Left lung (tissue), 10 donors: ENCODE data around the gene PHLDB2. TPM values are rescaled to one million over a fixed set of nuclear protein-coding genes. Genes with fewer than 3 reads are reported as not detected.

Source experiments
- ATAC-seq: fragments of 200-7000 bp; cut with Tn5 transposase; one replicate; pipeline ENCODE4 v1.9.1; 2020; ENCODE audit warnings: moderate library complexity
- DNase-seq, 4 donors: peaks; one replicate each; pipeline ENCODE4 v3.0.0-alpha.2; 2013 to 2020
- H3K27ac ChIP-seq, 2 donors: fragments of 200-600 bp; sonication (generic) in 1 of 2; one replicate each; pipeline versions ENCODE4 v1.5.0 to v1.8.0; 2020 to 2021
- H3K27me3 ChIP-seq, 2 donors: fragments of 200-600 bp; sonication (generic) in 1 of 2; one replicate each; pipeline versions ENCODE4 v1.5.0 to v1.8.0; 2020 to 2021
- H3K36me3 ChIP-seq, 2 donors: fragments of 200-600 bp; sonication (generic) in 1 of 2; one replicate each; pipeline versions ENCODE4 v1.5.0 to v1.8.0; 2020 to 2021
- H3K4me1 ChIP-seq, 2 donors: fragments of 200-600 bp; one replicate each; pipeline ENCODE4 v1.8.0; 2021
- H3K4me3 ChIP-seq, 2 donors: fragments of 200-600 bp; sonication (generic) in 1 of 2; one replicate each; pipeline versions ENCODE4 v1.5.0 to v1.8.0; 2020 to 2021; ENCODE audit warnings: mild to moderate bottlenecking in 1 of 2
- H3K9me3 ChIP-seq, 2 donors: fragments of 200-600 bp; sonication (generic) in 1 of 2; one replicate each; pipeline versions ENCODE4 v1.5.0 to v1.8.0; 2020 to 2021
- CTCF ChIP-seq, 2 donors: fragments of 200-600 bp; sonication (generic) in 1 of 2; IDR thresholded peaks; one replicate each; pipeline versions ENCODE4 v1.5.0 to v1.8.0; 2021; ENCODE audit warnings: antibody characterized with exemption in 2 of 2
- intact Hi-C, 2 donors: fragments of 100-400 bp; cut with DNase I; formaldehyde crosslinking; loops; one replicate each; pipeline versions ENCODE4 v1.11.2 to v1.14.2; 2022
- polyA plus RNA-seq, 6 donors: library from polyadenylated mRNA; unstranded; fragments of 120-200 nt; gene quantifications; one replicate each; pipeline ENCODE4 v1.2.1, GENCODE V29; 2013; ENCODE audit not compliant: insufficient read length in 6 of 6
- total RNA-seq, 2 donors: library from RNA; stranded (reverse); fragmentation: NEBNext Ultra II Directional; extraction: Animal tissue kit (Norgen Biotek cat#: 25700); gene quantifications; one replicate each; pipeline ENCODE4 v1.2.1, GENCODE V29; 2021
- donor health status: DM: no; HTN: yes; CAD: no.
- donor health status: DM: no; HTN: no; CAD: no.

The PHLDB2 gene
- total and polyA plus RNA-seq, 8 donors: 38.0 to 71.0 (median 51.7) TPM

- peaks cover 0 to 21% of the 10 kb centered on the region in 2 donors for H3K36me3 ChIP-seq
- H3K27ac ChIP-seq: no peak overlapping the region
- no peak overlapping the region for H3K4me3 ChIP-seq
- ATAC-seq (no peak), DNase-seq (no peak)
- H3K9me3 ChIP-seq: no peaks in the 10 kb centered on the region
- H3K4me1 ChIP-seq: peaks cover 0 to 6% of the 10 kb centered on the region in 2 donors
- no peaks in the 10 kb centered on the region for H3K27me3 ChIP-seq
- no peak for TF ChIP-seq CTCF (IDR thresholded peaks at IDR 0.05)
- intact Hi-C loops: no loop called here
Measured at GRCh38 chr3:111986800-111987199, 127.7 kb downstream of the PHLDB2 start.

- Histone ChIP-seq H3K9me3 (no peaks in the 10 kb centered on the region), H3K4me3 (no peak overlapping the region), H3K4me1 (no peaks in the 10 kb centered on the region), H3K36me3 (peaks cover 0 to 36% of the 10 kb centered on the region in 2 donors), H3K27me3 (no peaks in the 10 kb centered on the region), H3K27ac (no peak overlapping the region)
- DNase-seq (no peak), ATAC-seq (peak; percentile 89)
- intact Hi-C loops: no loop called here
- peak; percentile 41 to 53 for TF ChIP-seq CTCF (IDR thresholded peaks at IDR 0.05)
Measured at GRCh38 chr3:111989061-111989678, 130.1 kb downstream of the PHLDB2 start.

- no peak overlapping the region for H3K4me3 ChIP-seq
- intact Hi-C loops: no loop called here
- no peak for TF ChIP-seq CTCF (IDR thresholded peaks at IDR 0.05)
- peaks cover 0 to 22% of the 10 kb centered on the region in 2 donors for H3K36me3 ChIP-seq
- H3K27me3 ChIP-seq: peaks cover 0 to 6% of the 10 kb centered on the region in 2 donors
- H3K9me3 ChIP-seq: no peaks in the 10 kb centered on the region
- ATAC-seq: no peak
- H3K4me1 ChIP-seq: no peaks in the 10 kb centered on the region
- no peak overlapping the region for H3K27ac ChIP-seq
- no peak for DNase-seq
Measured at GRCh38 chr3:111993038-111993437, 134.0 kb downstream of the PHLDB2 start.

- no peak within 1 kb of the TSS for H3K27ac ChIP-seq
- H3K9me3 ChIP-seq: no peaks in the 10 kb centered on the region
- DNase-seq (peak in 2 of 4 donors; percentile 24 to 69), ATAC-seq (peak; percentile 95)
- no peak for TF ChIP-seq CTCF (IDR thresholded peaks at IDR 0.05)
- H3K4me3 ChIP-seq: peak within 1 kb of the TSS; percentile 17 to 22
- intact Hi-C loops: no loop called here
- no peaks in the 10 kb centered on the region for H3K36me3 ChIP-seq
- H3K27me3 ChIP-seq: peaks cover 5 to 33% of the 10 kb centered on the region in 2 donors
- H3K4me1 ChIP-seq: peaks cover 0 to 12% of the 10 kb centered on the region in 2 donors
Measured at GRCh38 chr3:111998636-111999483, 139.8 kb downstream of the PHLDB2 start, which contains the start of gene TAGLN3. Gene TAGLN3 (plus strand): TSS chr3:111998922. CDS start chr3:111999423, 501 bp downstream.
